HL-60 (cell line): ENCODE results near the gene KRT20.

Source experiments
- DNase-seq, 2 experiments: peaks; one replicate each; pipeline ENCODE4 v3.0.0-alpha.2; 2010 to 2020; ENCODE audit warnings: low read depth in 1 of 2, low spot score in 1 of 2
- H3K27ac ChIP-seq: fragments of 250-450 bp; sonication (Bioruptor Pico); replicated peaks from 2 replicates; pipeline ENCODE4 v1.5.1; 2020; ENCODE audit warnings: mild to moderate bottlenecking, moderate library complexity
- H3K27me3 ChIP-seq: fragments of 250-450 bp; sonication (Bioruptor Pico); 2 replicates; pipeline ENCODE4 v1.5.1; 2021; ENCODE audit warnings: mild to moderate bottlenecking, moderate library complexity; ENCODE audit not compliant: insufficient read depth, poor library complexity, severe bottlenecking
- H3K4me3 ChIP-seq: replicated peaks from 2 replicates; pipeline ENCODE4 v1.5.1; 2011; ENCODE audit warnings: mild to moderate bottlenecking, control low read depth, low read length; ENCODE audit not compliant: insufficient read depth
- GABPA ChIP-seq: IDR thresholded peaks from 2 replicates; pipeline ENCODE4 v1.6.1; 2012; ENCODE audit warnings: low read depth
- POLR2AphosphoS5 ChIP-seq: IDR thresholded peaks from 2 replicates; pipeline ENCODE4 v1.6.1; 2012; ENCODE audit warnings: low read depth
- SPI1 ChIP-seq: IDR thresholded peaks from 2 replicates; pipeline ENCODE4 v1.6.1; 2012; ENCODE audit warnings: low read depth, mild to moderate bottlenecking, borderline replicate concordance
- TF ChIP-seq, protein P1 (sequence below): IDR thresholded peaks from 2 replicates; pipeline ENCODE4 v1.6.1; 2012; ENCODE audit warnings: low read depth; ENCODE audit not compliant: insufficient replicate concordance
- TF ChIP-seq, protein P2 (sequence below): IDR thresholded peaks from one replicate; pipeline ENCODE4 v1.5.1; 2011; ENCODE audit warnings: low read length, control low read depth, inconsistent platforms; ENCODE audit not compliant: insufficient read depth

Gene KRT20

GRCh38 chr17:40901981-40902474, 17.0 kb upstream of the KRT20 start:
- DNase-seq = no peak
- TF ChIP-seq POLR2AphosphoS5 = no peak
- TF ChIP-seq SPI1 = no peak
- TF ChIP-seq, protein P1, sequence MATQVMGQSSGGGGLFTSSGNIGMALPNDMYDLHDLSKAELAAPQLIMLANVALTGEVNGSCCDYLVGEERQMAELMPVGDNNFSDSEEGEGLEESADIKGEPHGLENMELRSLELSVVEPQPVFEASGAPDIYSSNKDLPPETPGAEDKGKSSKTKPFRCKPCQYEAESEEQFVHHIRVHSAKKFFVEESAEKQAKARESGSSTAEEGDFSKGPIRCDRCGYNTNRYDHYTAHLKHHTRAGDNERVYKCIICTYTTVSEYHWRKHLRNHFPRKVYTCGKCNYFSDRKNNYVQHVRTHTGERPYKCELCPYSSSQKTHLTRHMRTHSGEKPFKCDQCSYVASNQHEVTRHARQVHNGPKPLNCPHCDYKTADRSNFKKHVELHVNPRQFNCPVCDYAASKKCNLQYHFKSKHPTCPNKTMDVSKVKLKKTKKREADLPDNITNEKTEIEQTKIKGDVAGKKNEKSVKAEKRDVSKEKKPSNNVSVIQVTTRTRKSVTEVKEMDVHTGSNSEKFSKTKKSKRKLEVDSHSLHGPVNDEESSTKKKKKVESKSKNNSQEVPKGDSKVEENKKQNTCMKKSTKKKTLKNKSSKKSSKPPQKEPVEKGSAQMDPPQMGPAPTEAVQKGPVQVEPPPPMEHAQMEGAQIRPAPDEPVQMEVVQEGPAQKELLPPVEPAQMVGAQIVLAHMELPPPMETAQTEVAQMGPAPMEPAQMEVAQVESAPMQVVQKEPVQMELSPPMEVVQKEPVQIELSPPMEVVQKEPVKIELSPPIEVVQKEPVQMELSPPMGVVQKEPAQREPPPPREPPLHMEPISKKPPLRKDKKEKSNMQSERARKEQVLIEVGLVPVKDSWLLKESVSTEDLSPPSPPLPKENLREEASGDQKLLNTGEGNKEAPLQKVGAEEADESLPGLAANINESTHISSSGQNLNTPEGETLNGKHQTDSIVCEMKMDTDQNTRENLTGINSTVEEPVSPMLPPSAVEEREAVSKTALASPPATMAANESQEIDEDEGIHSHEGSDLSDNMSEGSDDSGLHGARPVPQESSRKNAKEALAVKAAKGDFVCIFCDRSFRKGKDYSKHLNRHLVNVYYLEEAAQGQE = no peak
- TF ChIP-seq, protein P2, sequence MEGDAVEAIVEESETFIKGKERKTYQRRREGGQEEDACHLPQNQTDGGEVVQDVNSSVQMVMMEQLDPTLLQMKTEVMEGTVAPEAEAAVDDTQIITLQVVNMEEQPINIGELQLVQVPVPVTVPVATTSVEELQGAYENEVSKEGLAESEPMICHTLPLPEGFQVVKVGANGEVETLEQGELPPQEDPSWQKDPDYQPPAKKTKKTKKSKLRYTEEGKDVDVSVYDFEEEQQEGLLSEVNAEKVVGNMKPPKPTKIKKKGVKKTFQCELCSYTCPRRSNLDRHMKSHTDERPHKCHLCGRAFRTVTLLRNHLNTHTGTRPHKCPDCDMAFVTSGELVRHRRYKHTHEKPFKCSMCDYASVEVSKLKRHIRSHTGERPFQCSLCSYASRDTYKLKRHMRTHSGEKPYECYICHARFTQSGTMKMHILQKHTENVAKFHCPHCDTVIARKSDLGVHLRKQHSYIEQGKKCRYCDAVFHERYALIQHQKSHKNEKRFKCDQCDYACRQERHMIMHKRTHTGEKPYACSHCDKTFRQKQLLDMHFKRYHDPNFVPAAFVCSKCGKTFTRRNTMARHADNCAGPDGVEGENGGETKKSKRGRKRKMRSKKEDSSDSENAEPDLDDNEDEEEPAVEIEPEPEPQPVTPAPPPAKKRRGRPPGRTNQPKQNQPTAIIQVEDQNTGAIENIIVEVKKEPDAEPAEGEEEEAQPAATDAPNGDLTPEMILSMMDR = no peak
- TF ChIP-seq GABPA = no peak
- Histone ChIP-seq H3K27me3 (peaks cover 2% of the 10 kb centered on the region), H3K27ac (no peak overlapping the region), H3K4me3 (no peak overlapping the region)

GRCh38 chr17:40900809-40901356, 15.8 kb upstream of the KRT20 start:
- Histone ChIP-seq H3K4me3 (no peak overlapping the region), H3K27ac (no peak overlapping the region)
- TF ChIP-seq, protein P1 = no peak
- no peak for TF ChIP-seq POLR2AphosphoS5
- TF ChIP-seq, protein P2 = no peak
- TF ChIP-seq SPI1 = no peak
- TF ChIP-seq GABPA = no peak

DNA sequence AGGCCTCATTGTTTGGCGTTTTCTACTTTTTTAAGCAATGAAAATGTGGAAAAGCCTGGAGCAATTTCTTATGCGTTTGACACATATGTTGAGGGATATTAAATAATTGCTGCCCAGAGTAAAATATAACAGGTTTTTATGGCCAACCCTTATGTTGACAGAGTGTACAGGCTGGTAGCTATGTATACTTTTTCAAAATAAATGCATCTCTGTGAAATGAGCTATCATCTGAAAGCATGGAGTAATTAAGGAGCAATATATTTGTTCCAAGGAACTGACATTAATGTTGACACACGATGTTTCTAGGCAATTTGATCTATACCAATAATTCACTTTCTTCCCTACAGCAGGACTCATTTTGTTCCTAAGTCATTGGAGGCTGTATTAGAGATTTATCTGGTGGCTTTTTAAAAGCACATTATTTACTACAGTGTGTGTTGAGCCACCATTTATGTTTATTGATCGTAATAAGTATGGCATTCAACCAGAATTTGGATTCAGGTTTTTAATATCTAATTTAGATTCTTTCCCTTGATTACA, 11.9 kb upstream of the KRT20 start:
- TF ChIP-seq SPI1 = no peak
- TF ChIP-seq, protein P2 = no peak
- TF ChIP-seq GABPA = no peak
- TF ChIP-seq POLR2AphosphoS5 = no peak
- TF ChIP-seq, protein P1 = no peak

More at GRCh38 chr17:40900809-40901356, 15.8 kb upstream of the KRT20 start:
- no peak for DNase-seq
- H3K27me3 ChIP-seq = peaks cover 3% of the 10 kb centered on the region

More for the DNA sequence above, 11.9 kb upstream of the KRT20 start:
- DNase-seq = no peak
- Histone ChIP-seq H3K27ac (no peak overlapping the region), H3K27me3 (peaks cover 3% of the 10 kb centered on the region), H3K4me3 (no peak overlapping the region)
